Inflammatory macrophage (primary cell): Measurements from ENCODE around the gene NUP93.
"Not testable (repeated sequence)": the region's sequence is repeated elsewhere in the genome, so short reads cannot be mapped to it uniquely, and the experiment has no call there.

Experiments
- DNase-seq, 2 donors: peaks; one replicate each; pipeline ENCODE4 v3.0.0-alpha.2; 2020 to 2022

Gene NUP93

DNA sequence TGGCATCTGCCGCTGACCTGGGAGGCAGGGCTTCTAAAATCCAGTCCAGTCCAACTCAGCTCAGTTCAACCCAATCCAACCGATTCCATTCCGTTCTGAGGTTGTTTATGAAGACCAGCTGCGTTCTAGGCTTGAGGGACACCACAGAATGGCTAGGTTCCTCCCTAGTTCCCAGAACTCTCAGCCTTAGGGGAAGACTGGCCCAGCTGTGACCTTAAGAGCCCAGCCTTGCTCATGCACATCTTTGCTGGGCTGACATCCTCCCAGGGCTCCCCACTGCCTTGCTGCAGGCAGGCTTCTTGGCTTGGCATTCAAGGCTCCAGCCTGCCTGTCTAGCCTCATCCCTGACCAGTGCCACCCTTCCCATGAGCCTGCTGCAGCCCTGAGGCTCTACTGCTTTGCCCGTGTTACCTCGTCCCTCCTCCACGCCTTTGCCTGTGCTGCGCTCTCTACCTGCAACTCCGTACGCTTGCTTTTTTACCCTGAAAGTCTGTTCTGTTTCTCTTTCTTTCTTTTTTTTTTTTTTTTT, 143.0 kb downstream of the NUP93 start:
- peak; percentile 79 to 83 for DNase-seq

DNA sequence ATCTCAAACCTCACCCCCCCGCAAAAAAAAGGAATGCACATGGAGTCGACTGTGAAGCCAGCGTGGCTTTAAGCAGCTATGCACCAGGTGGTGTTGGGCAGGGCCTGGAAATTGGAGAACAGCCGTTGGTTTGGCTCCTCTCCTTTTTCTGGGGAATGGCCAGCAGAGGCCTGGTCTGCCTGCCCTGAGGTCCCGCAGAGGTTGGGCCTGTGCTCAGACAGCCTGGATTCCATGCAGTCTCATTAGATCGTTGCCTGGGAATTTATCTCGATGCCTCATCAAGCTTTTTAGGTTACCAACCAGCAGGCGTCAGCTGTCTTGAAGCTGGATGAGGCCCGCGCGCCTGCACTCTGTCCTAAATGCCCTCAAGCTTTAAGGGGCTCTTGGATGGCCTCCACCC, 144.9 kb downstream of the NUP93 start:
- no peak for DNase-seq

DNA sequence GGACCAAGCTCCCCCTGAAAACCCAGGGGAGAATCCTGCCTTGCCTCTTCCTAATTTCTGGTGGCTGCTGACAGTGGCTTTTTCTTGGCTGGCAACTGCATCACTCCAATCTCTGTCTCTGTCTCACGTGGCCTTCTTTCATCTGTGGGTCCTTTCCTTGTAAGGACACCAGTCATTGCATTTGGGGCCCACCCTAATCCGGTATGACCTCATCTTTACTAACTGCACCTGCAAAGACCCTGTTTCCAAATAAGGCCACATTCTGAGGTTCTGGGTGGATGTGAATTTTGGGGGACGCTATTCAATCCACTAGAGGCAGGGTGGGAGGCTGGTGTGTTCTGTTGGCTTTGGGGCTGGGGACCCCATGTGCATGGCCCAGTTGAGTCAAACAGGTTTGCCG, 146.1 kb downstream of the NUP93 start:
- no peak for DNase-seq

DNA sequence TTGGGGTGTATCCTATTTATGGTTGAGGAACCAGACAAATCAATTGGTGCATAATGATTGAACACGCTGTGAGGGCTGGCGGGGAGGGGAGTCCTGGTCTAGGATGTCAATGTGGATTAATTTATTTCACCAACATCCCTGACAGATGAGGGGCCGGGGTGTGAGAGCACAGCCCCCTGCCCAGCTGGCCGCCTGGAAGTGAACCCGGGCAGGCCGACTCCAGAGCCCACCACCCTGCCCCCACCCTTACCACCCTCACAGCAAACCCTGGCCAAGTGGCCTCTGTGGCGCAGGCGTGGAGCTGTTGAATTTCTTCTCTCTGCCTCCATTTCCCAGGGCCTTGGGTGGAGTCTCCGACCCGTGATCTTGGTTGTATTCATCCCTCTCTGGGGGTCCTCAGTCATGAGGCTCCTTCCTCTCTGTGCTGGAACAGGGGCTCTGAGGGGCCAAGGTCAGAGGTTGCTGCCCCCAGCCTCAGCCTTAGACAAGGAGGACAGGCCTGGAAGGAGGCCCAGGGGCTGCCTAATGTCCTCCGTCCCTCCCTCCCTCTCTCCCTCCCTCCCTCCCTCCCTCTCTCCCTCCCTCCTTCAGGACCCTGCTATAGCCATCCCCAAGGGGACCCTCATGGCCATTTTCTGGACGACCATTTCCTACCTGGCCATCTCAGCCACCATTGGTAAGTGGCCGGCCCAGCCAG, 147.7 kb downstream of the NUP93 start:
- no peak for DNase-seq

DNA sequence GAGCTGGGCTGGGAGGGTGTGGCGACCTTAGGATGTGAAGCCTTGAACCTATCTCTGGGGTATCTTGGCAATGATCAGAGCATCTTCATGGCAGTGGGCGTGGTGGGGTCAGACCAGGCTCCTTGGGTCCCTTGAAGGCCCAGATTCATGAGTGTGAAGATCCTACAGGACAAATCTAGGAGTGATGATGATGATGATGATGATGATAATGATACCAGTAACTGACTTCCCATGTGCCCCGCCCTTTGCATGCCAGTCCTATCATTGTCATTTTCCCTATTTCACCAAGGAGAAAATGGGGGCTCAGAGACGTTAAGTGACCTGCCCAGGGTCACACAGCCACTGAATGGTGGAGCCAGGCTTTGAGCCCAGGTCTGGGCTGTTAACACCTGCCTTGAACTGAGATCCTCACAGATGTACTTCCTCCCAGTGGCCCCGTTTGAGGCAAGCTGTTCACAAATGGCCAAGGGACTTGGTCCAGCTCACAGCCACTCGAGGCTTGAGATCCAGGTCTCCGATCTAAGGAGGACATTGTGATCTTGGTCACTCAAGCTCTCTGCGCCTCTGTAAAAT, 148.4 kb downstream of the NUP93 start:
- no peak for DNase-seq

DNA sequence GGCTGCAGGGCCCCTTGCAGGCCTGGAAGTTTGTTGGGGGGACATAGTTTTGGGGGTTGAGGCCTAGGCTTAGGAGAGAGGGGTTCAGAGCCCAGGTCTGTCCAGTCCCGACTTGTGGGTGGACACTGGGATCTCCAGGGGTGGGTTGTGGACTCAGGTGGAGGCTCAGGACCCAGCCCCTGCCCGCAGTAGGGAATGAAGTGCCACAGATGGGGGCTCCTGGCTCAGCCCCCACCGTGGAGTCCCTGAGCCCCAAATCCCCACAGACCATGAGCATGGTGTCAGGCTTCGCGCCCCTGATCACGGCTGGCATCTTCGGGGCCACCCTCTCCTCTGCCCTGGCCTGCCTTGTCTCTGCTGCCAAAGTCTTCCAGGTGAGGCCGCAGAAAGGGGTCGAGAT, 149.3 kb downstream of the NUP93 start:
- DNase-seq: no peak

DNA sequence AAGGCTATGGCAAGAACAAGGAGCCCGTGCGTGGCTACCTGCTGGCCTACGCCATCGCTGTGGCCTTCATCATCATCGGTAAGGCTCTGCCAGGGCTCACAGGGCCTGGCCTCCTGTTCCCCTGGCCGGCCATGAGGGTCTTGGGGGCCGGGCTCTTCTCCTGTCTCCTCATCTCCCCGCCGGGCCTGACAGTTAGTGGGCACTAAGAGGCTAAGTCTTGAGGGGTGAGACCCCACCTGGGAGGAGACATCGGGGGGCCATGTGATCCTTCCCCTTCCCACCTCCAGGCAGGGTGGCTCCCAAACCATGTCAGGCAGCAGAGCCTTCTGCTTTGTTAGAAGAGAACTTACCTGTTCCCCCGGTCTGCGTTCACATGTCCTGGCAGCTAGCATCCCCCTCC, 150.2 kb downstream of the NUP93 start:
- DNase-seq: no peak

DNA sequence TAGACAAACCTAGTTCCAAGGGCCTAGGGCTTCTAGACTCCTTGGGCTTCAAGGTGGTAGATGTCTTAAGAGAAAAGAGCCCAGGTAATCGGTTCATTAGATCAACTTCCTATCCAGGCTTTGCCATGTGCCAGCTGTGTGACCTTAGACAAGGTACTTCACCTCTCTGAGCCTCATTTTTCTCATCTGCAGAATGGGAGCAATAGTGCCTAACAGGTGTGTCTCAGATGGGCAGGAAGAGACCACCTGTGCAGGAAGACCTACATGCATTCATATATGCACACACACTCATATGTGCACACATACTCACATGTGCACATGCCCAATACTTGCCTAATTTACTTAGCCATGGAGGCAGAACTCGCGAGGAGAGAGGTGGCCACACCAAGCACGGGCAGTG, 150.8 kb downstream of the NUP93 start:
- no peak for DNase-seq

DNA sequence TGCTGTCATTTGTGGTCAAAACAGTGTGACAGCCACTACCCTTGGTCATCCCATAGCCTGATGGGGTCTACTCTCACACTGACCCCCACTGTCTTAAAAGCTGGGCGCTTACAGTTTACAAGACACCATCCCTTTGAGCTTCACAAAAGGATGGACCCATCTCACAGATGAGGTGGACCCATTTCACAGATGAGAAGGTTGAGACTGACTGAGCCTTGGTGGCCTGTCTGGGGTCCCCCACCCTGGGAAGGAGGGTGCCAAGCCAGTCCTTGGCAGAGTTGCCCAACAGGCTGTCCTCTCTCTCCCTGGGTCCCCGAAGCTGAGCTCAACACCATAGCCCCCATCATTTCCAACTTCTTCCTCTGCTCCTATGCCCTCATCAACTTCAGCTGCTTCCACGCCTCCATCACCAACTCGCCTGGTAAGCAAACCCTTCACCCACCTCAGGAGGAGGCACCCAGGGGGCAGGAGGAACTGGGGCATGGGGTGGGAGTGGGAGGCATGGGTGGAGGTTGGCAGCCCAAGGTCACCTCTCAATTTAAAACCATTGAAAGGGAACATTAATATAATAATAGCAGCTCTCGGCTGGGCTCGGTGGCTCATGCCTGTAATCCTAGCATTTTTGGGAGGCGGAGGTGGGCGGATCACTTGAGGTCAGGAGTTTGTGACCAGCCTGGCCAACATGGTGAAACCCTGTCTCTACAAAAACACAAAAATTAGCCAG, 152.3 kb downstream of the NUP93 start:
- peak in 1 of 2 donors; percentile 37 for DNase-seq

DNA sequence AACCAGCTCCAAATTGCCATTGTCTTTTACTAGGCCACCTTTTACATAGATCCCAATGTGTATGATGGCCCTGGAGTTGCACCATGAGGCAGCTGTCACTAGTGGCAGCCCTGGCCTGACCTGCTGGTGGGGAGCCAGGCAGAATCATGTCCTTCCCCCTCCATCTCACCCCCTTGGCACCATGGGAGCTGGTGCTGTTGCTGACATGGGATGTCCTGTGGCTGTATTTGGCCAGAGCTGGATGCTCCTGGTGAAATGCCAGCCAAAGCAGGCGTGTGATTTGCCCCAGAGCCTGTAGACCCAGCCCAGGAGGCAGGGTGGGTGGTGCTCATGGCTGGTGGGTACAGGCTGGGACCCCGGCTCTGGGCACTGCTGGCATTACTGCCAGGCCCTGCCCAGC, 153.7 kb downstream of the NUP93 start:
- no peak for DNase-seq

DNA sequence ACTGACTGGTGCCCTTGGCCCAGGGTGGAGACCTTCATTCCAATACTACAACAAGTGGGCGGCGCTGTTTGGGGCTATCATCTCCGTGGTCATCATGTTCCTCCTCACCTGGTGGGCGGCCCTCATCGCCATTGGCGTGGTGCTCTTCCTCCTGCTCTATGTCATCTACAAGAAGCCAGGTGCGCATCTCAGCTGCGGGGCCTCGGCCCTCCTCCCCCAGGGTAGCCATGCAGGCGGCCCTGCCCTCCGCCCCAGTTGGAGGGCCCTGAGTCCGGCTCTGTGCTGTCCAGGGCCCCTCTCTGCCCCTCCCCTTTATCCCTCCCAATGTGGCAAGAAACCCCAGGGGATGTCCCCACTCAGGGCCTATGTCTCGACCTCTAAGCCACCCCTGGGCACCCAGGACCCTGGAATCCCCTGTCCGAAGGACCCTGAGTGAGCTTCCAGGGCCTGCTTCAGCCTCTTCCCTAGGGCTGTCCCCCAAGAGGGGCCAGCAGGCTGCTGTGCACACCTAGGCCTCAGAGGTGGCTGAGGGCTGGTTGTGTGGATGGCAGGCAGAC, 154.2 kb downstream of the NUP93 start:
- DNase-seq: no peak

DNA sequence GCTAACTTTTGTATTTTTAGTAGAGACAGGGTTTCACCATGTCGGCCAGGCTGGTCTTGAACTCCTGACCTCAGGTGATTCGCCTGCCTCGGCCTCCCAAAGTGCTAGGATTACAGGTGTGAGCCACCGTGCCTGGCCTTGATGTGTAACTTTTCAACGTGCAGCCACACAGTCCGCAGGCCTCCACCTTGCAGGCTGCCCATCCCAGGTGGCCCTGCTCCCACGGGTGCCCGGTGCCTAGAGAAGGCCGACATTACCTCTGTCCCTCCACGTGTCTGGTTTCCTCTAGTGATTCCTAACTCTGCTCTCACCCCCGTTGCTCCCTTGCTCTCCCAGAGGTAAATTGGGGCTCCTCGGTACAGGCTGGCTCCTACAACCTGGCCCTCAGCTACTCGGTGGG, 155.0 kb downstream of the NUP93 start:
- not testable (repeated sequence) for DNase-seq

DNA sequence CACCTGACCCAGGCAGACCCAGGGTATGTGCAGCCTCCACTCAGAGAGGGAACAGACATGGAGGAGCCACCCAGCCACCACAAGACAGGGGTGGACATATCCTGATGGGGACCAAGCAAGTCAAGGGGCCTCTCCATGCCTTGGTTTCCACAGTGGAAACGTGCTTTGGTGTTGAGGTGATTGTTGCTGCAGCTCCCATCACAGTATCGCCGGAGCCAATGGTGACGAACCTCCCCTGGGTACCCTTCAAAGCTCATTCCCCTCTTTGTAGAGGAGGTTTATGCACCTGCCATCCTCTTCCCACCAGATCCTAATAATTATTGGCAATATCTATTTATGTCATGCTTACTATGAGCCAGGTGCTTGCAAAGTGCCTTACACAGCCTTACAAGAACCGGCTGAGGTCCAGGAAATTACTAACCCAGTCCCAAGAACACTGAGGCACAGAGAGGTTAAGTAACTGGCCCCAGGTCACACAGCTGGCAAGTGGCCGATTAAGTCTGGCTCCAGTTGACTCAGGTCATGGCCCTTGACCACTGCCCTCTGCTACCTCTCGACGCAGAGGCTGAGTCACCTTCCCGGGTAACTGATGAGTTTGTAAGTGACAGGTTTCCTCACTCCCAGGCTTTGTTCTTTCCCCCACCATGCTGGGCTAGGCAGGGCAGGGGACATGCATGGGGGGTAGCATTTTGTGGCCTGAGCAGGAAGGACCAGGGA, 155.7 kb downstream of the NUP93 start:
- no peak for DNase-seq

DNA sequence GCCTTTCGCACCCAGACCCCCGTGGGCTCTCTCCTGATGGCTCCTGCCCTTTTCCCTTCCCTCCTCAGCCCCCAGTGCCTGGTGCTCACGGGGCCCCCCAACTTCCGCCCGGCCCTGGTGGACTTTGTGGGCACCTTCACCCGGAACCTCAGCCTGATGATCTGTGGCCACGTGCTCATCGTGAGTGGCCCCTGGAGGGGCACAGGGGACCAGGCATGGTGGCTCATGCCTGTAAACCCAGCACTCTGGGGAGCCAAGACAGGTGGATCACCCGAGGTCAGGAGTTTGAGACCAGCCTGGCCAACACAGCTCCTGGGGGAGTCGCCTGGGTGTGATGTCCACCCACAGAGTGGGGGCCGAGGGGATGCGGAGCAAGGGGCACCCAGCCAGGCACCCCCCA, 156.4 kb downstream of the NUP93 start:
- no peak for DNase-seq

DNA sequence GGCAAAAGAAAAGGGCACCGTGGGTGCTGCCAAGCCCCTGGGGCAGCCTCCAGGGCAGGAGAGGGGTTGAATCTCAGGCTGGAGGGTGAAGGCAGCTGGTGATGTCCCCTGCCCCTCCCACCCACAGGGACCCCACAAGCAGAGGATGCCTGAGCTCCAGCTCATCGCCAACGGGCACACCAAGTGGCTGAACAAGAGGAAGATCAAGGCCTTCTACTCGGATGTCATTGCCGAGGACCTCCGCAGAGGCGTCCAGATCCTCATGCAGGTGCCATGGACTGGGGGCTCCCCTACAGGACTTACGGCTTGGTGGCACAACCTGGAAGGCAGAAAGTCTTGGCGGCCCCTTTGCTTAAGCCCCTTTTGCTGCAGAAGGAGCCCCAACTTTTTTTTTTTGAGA, 156.9 kb downstream of the NUP93 start:
- DNase-seq: no peak

DNA sequence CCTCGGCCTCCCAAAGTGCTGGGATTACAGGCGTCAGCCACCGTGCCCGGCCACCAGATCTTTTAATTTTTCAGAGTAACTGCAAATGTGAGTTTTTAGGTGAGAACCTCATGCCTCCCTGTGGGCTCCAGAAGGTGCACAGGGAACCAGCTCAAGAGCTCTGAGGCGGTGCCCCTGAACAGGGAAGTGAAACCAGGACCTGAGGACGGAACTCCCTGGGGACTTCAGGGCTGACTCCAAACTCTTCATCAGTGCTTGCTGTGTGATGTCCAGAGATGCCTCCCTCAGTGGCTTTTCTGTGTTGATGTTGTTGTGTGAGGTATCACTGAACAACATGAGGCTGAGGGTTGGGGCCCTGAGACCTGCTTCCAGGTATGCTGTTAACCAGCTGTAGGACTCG, 158.9 kb downstream of the NUP93 start:
- DNase-seq: peak; percentile 57 to 66

DNA sequence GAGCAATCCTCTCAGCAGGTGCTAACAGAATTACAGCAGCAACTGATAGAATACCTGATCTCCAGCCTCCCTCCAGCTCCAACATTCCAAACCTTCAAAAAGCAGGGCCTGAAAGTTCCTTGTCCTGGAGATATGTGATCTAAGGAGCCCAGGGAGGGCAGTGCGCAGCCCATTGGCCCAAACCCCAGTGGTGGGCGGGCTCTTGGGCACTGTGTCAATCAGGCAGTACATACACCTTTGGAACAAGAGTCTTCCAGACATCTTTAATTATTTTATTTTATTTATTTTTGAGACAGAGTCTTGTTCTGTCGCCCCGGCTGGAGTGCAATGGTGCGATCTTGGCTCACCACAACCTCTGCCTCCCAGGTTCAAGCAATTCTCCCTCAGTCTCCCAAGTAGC, 159.3 kb downstream of the NUP93 start:
- no peak for DNase-seq

DNA sequence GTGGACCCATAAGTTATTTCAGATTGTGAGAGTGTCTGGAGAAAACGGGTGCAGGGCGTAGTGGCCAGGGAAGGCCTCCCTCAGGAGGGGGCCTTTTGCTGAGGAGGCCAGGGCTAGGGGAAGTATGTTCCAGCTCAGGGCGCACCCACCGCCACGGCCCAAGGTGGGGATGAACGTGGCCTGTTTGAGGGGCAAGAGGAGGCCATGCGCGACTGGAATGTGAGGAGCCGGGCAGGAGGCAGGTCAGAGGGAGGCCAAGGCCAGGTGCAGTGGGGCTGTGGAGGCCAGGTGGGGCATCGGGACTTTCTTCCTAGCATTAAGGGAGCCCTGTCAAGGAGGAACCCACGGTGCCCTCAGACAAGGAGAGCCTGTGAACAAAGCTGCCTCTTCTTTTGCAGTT, 161.8 kb downstream of the NUP93 start:
- DNase-seq: no peak

DNA sequence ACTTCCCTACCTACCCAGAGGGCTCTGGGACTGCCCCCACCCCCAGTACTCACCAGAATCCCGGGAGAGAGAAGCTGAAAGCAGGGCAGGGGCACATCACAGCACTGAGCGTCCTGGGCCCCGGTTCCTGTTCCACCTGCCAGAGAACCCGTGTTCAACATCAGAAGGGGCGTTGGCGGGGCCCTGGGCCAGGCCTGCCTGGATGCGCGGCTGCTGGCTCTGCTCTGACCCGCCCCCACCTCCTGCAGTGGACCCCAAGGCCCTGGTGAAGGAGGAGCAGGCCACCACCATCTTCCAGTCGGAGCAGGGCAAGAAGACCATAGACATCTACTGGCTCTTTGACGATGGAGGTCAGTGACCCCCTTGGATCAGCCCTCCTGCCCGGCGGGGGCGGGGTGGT, 162.8 kb downstream of the NUP93 start:
- no peak for DNase-seq

DNA sequence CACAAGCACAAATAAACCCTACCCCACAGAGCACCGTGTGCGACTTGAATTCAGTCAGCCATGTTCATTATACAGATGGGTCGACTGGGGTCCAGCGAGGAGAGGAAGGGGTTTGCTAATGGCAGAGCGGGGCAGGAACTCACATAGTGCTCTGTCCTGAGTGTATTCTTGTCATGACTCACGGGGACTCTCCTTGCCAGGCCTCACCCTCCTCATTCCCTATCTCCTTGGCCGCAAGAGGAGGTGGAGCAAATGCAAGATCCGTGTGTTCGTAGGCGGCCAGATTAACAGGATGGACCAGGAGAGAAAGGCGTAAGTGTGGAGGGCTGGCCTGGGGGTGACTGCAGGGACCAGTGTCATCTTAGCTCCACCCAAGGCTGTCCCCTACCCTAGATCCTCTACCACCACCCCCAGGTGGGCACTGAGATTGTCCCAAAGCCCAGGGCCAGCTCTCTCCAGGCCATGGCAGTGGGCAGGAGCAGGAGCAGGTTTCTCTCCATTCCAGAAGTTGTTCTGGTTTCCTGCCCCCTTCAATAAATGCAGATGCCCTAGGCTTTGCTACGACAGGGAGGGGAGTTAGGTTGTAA, 164.5 kb downstream of the NUP93 start:
- no peak for DNase-seq

DNA sequence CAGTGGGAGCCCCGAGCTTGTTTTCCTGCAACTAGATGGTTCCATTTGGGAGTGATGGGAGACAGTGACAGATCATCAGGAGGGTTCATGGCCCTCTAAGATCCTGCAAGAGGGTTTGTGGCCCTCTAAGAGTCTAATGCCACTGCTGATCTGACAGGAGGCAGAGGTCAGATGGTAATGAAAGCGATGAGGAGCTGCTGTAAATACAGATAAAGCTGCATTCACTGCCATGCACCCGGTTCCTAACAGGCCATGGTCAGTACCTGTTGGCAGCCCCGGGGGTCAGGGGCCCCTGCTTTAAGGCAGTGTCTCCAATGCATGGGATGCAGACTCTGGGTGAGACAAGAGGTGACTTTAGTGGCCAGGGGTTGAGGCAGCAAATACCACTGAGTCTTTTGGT, 165.9 kb downstream of the NUP93 start:
- DNase-seq: no peak

DNA sequence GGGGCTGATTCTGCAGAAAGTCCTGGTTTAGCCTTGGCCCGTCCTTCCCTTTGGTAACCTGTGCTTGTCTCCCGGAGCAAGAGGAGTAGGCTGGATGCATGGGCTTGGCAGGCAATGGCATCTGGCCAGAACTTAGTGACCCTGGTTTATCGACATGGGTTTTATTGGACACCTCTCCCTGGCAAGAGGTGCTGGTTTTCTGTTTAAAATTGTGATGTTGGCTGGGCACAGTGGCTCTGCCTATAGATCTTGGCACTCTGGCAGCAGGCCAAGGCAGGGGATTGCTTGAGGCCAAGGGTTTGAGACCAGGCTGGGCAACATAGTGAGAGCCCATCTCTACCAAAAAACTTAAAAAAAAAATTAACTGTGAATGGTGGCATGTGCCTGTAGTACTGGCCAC, 166.3 kb downstream of the NUP93 start:
- DNase-seq: no peak
